ENCODE measurements around the gene FZR1.

GRCh38 chr19:3459089-3459881, 46.8 kb upstream of the FZR1 start:
- TF ChIP-seq MAX (CRISPR knock-in tag; IDR thresholded peaks at IDR 0.05) (no peak; the same call in 1 of the 2 replicates), CREM (IDR thresholded peaks at IDR 0.05; ENCODE audit: low read depth) (no peak), ESRRA (IDR thresholded peaks at IDR 0.05; ENCODE audit: borderline replicate concordance, low read depth) (no peak), PREB (CRISPR knock-in tag; IDR thresholded peaks at IDR 0.05) (no peak), NR2C2 (CRISPR knock-in tag; IDR thresholded peaks at IDR 0.05) (no peak), NR2C2 (tag; IDR thresholded peaks at IDR 0.05) (no peak), ARID2 (IDR thresholded peaks at IDR 0.05) (no peak), THRA (IDR thresholded peaks at IDR 0.05) (no peak), ZMIZ1 (IDR thresholded peaks at IDR 0.05; ENCODE audit: low read depth in 2 of 2, low read length in 2 of 2) (no peak), NKRF (IDR thresholded peaks at IDR 0.05; ENCODE audit: borderline replicate concordance) (no peak), NCOA4 (IDR thresholded peaks at IDR 0.05; ENCODE audit: partially characterized antibody) (no peak), PHB2 (IDR thresholded peaks at IDR 0.05; ENCODE audit: low read depth) (no peak), ZBTB7A (IDR thresholded peaks at IDR 0.05; ENCODE audit: borderline replicate concordance, control insufficient read depth, low read depth, low read length) (no peak; the same call in 1 of the 2 replicates), ETV5 (CRISPR knock-in tag; IDR thresholded peaks at IDR 0.05; ENCODE audit: low read depth) (no peak)
